ENCODE data around the gene METTL17. TPM values are rescaled to one million over a fixed set of nuclear protein-coding genes. Genes with fewer than 3 reads are reported as not detected.

Gene METTL17
- total RNA-seq, 1 donor from 2014 or later = 34.4 TPM

- no peak overlapping the region for H3K27ac Mint-ChIP-seq (ENCODE audit: unreplicated experiment)
- DNase-seq (ENCODE audit: low spot score) = no peak
- no peaks in the 10 kb centered on the region for H3K9me3 Mint-ChIP-seq (ENCODE audit: low read depth)
- no peaks in the 10 kb centered on the region for H3K36me3 Mint-ChIP-seq (ENCODE audit: low read depth)
- no peaks in the 10 kb centered on the region for H3K4me1 Mint-ChIP-seq (ENCODE audit: low read depth)
- peaks cover 16% of the 10 kb centered on the region for H3K27me3 Mint-ChIP-seq (ENCODE audit: low read depth)
- no peak for TF ChIP-seq CTCF (IDR thresholded peaks at IDR 0.05)
- H3K4me3 Mint-ChIP-seq (ENCODE audit: unreplicated experiment) = no peak overlapping the region
Measured at GRCh38 chr14:21011136-21011535, 21.4 kb downstream of the METTL17 start.

GRCh38 chr14:21014761-21015190 lies 25.0 kb downstream of the METTL17 start:
- DNase-seq (ENCODE audit: low spot score) = no peak
- H3K4me3 Mint-ChIP-seq (ENCODE audit: unreplicated experiment) = no peak overlapping the region
- H3K4me1 Mint-ChIP-seq (ENCODE audit: low read depth) = no peaks in the 10 kb centered on the region
- TF ChIP-seq CTCF (IDR thresholded peaks at IDR 0.05) = peak; percentile 94
- H3K9me3 Mint-ChIP-seq (ENCODE audit: low read depth) = no peaks in the 10 kb centered on the region
- no peaks in the 10 kb centered on the region for H3K36me3 Mint-ChIP-seq (ENCODE audit: low read depth)
- no peak overlapping the region for H3K27ac Mint-ChIP-seq (ENCODE audit: unreplicated experiment)
- H3K27me3 Mint-ChIP-seq (ENCODE audit: low read depth) = peaks cover 16% of the 10 kb centered on the region

GRCh38 chr14:21015312-21015711 lies 25.5 kb downstream of the METTL17 start:
- H3K4me3 Mint-ChIP-seq (ENCODE audit: unreplicated experiment) = no peak overlapping the region
- no peak for TF ChIP-seq CTCF (IDR thresholded peaks at IDR 0.05)

GRCh38 chr14:21016413-21017190 lies 26.8 kb downstream of the METTL17 start:
- DNase-seq (ENCODE audit: low spot score) = no peak
- TF ChIP-seq CTCF (IDR thresholded peaks at IDR 0.05) = no peak
- no peak overlapping the region for H3K27ac Mint-ChIP-seq (ENCODE audit: unreplicated experiment)
- H3K4me1 Mint-ChIP-seq (ENCODE audit: low read depth) = no peaks in the 10 kb centered on the region
- H3K9me3 Mint-ChIP-seq (ENCODE audit: low read depth) = no peaks in the 10 kb centered on the region
- H3K27me3 Mint-ChIP-seq (ENCODE audit: low read depth) = peaks cover 13% of the 10 kb centered on the region
- no peak overlapping the region for H3K4me3 Mint-ChIP-seq (ENCODE audit: unreplicated experiment)
- no peaks in the 10 kb centered on the region for H3K36me3 Mint-ChIP-seq (ENCODE audit: low read depth)

More at GRCh38 chr14:21015312-21015711, 25.5 kb downstream of the METTL17 start:
- no peaks in the 10 kb centered on the region for H3K36me3 Mint-ChIP-seq (ENCODE audit: low read depth)
- no peak overlapping the region for H3K27ac Mint-ChIP-seq (ENCODE audit: unreplicated experiment)
- no peak for DNase-seq (ENCODE audit: low spot score)
- no peaks in the 10 kb centered on the region for H3K4me1 Mint-ChIP-seq (ENCODE audit: low read depth)
- H3K9me3 Mint-ChIP-seq (ENCODE audit: low read depth) = no peaks in the 10 kb centered on the region
- H3K27me3 Mint-ChIP-seq (ENCODE audit: low read depth) = peaks cover 16% of the 10 kb centered on the region

GRCh38 chr14:21017528-21018245 lies 27.9 kb downstream of the METTL17 start:
- no peak for TF ChIP-seq CTCF (IDR thresholded peaks at IDR 0.05)
- H3K9me3 Mint-ChIP-seq (ENCODE audit: low read depth) = no peaks in the 10 kb centered on the region
- DNase-seq (ENCODE audit: low spot score) = no peak
- H3K36me3 Mint-ChIP-seq (ENCODE audit: low read depth) = no peaks in the 10 kb centered on the region
- no peak overlapping the region for H3K4me3 Mint-ChIP-seq (ENCODE audit: unreplicated experiment)
- peaks cover 5% of the 10 kb centered on the region for H3K27me3 Mint-ChIP-seq (ENCODE audit: low read depth)
- no peak overlapping the region for H3K27ac Mint-ChIP-seq (ENCODE audit: unreplicated experiment)
- H3K4me1 Mint-ChIP-seq (ENCODE audit: low read depth) = no peaks in the 10 kb centered on the region
